Sigmoid colon (tissue), 4 donors: Measurements from ENCODE around the gene GAPDHS.

Experiments used
- EP300 ChIP-seq, 4 donors: sonication (generic); formaldehyde crosslinking; IDR thresholded peaks; one replicate each; pipeline ENCODE4 v1.6.1; 2017; ENCODE audit warnings: antibody characterized with exemption in 4 of 4
- TF ChIP-seq, protein P1 (sequence below), 4 experiments: fragments of 450-650 bp in 3 of 4; fragments of 200-600 bp in 1 of 4; IDR thresholded peaks; one replicate each; pipeline ENCODE4 v1.5.1; 2016 to 2019; ENCODE audit warnings: antibody characterized with exemption in 4 of 4, mild to moderate bottlenecking in 3 of 4, moderate library complexity in 2 of 4

DNA sequence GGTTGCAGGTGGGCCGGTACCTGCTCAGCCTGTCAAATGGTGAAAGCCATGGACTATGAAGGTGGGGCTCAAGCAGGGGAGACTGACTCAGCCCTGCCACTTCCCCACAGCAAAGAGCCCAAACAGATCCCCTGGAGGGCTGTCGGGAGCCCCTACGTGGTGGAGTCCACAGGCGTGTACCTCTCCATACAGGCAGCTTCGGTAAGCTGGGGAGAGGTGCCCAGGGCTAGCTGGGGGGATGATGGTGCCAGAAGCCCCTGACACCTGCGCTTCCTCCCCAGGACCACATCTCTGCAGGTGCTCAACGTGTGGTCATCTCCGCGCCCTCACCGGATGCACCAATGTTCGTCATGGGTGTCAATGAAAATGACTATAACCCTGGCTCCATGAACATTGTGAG is 9.0 kb downstream of the GAPDHS start:
- TF ChIP-seq EP300 (IDR thresholded peaks at IDR 0.05) = no peak
- TF ChIP-seq, protein P1, sequence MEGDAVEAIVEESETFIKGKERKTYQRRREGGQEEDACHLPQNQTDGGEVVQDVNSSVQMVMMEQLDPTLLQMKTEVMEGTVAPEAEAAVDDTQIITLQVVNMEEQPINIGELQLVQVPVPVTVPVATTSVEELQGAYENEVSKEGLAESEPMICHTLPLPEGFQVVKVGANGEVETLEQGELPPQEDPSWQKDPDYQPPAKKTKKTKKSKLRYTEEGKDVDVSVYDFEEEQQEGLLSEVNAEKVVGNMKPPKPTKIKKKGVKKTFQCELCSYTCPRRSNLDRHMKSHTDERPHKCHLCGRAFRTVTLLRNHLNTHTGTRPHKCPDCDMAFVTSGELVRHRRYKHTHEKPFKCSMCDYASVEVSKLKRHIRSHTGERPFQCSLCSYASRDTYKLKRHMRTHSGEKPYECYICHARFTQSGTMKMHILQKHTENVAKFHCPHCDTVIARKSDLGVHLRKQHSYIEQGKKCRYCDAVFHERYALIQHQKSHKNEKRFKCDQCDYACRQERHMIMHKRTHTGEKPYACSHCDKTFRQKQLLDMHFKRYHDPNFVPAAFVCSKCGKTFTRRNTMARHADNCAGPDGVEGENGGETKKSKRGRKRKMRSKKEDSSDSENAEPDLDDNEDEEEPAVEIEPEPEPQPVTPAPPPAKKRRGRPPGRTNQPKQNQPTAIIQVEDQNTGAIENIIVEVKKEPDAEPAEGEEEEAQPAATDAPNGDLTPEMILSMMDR (IDR thresholded peaks at IDR 0.05) = no peak
